CD14-positive monocyte (primary cell): ENCODE results near the gene CUTA. TPM values are rescaled to one million over a fixed set of nuclear protein-coding genes. Genes with fewer than 3 reads are reported as not detected.

Experiments used
- DNase-seq, 3 donors: peaks; one replicate each; pipeline ENCODE4 v3.0.0-alpha.2; 2011 to 2022
- H2AFZ ChIP-seq: 2 replicates; pipeline ENCODE4 v1.6.0; 2012; ENCODE audit warnings: mild to moderate bottlenecking, low read depth, low read length, inconsistent platforms; ENCODE audit not compliant: insufficient read depth, poor library complexity, severe bottlenecking
- H3K27ac ChIP-seq, 2 donors: 1 replicate in 1 of 2; 2 replicates in 1 of 2; pipeline ENCODE4 v1.5.1; 2012 to 2013; ENCODE audit warnings: low read length in 2 of 2, control low read depth in 1 of 2, inconsistent platforms in 1 of 2, low read depth in 1 of 2, mild to moderate bottlenecking in 1 of 2
- H3K27me3 ChIP-seq, 2 donors: one replicate each; pipeline versions ENCODE4 v1.6.0 to v1.6.1; 2011 to 2013; ENCODE audit warnings: low read length in 2 of 2; ENCODE audit not compliant: control insufficient read depth in 2 of 2, insufficient read depth in 2 of 2
- H3K36me3 ChIP-seq, 2 donors: replicated peaks in 1 of 2; 1 replicate in 1 of 2; 2 replicates in 1 of 2; pipeline versions ENCODE4 v1.5.1 to v1.6.1; 2012 to 2013; ENCODE audit warnings: low read length in 2 of 2, control low read depth in 1 of 2, inconsistent platforms in 1 of 2, mild to moderate bottlenecking in 1 of 2; ENCODE audit not compliant: insufficient read depth in 2 of 2, control insufficient read depth in 1 of 2
- H3K4me1 ChIP-seq, 2 donors: 1 replicate in 1 of 2; 2 replicates in 1 of 2; pipeline versions ENCODE4 v1.5.1 to v1.6.1; 2012 to 2013; ENCODE audit warnings: low read length in 2 of 2, control low read depth in 1 of 2, inconsistent platforms in 1 of 2, mild to moderate bottlenecking in 1 of 2, moderate library complexity in 1 of 2; ENCODE audit not compliant: insufficient read depth in 2 of 2, control insufficient read depth in 1 of 2
- H3K4me2 ChIP-seq: replicated peaks from 2 replicates; pipeline ENCODE3; 2012; ENCODE audit warnings: low read length, moderate library complexity, mild to moderate bottlenecking; ENCODE audit not compliant: poor library complexity, severe bottlenecking; ENCODE audit errors: extremely low read depth
- H3K4me3 ChIP-seq, 3 experiments: fragments of 200-600 bp in 1 of 3; sonication (generic) in 1 of 3; replicated peaks in 1 of 3; 1 replicate in 2 of 3; 2 replicates in 1 of 3; pipeline ENCODE4 v1.5.1; 2011 to 2013; ENCODE audit warnings: low read length in 3 of 3, mild to moderate bottlenecking in 3 of 3, control low read depth in 2 of 3, low read depth in 2 of 3, inconsistent platforms in 1 of 3, moderate library complexity in 1 of 3
- H3K79me2 ChIP-seq: 2 replicates; pipeline ENCODE4 v1.6.0; 2012; ENCODE audit warnings: mild to moderate bottlenecking, control low read depth, inconsistent platforms, low read length, moderate library complexity; ENCODE audit not compliant: insufficient read depth
- H3K9ac ChIP-seq: 2 replicates; pipeline ENCODE4 v1.6.0; 2017; ENCODE audit warnings: low read length, mild to moderate bottlenecking; ENCODE audit not compliant: insufficient read depth, poor library complexity, severe bottlenecking
- H3K9me3 ChIP-seq, 2 donors: replicated peaks in 1 of 2; 1 replicate in 1 of 2; 2 replicates in 1 of 2; pipeline versions ENCODE4 v1.5.1 to v1.6.1; 2012 to 2013; ENCODE audit warnings: low read length in 2 of 2, control low read depth in 1 of 2; ENCODE audit not compliant: control insufficient read depth in 1 of 2, insufficient read depth in 1 of 2
- H4K20me1 ChIP-seq: 2 replicates; pipeline ENCODE4 v1.6.0; 2012; ENCODE audit warnings: mild to moderate bottlenecking, low read length, control low read depth, moderate library complexity; ENCODE audit not compliant: insufficient read depth
- H3K27ac Mint-ChIP-seq, 7 donors: one replicate each; pipeline ENCODE4 v1.8.0; 2020; ENCODE audit warnings: mild to moderate bottlenecking in 7 of 7, mixed read lengths in 7 of 7, moderate library complexity in 6 of 7, inconsistent platforms in 2 of 7
- H3K27me3 Mint-ChIP-seq, 3 donors: one replicate each; pipeline ENCODE4 v1.8.0; 2021 to 2022; ENCODE audit warnings: low read depth in 3 of 3, mild to moderate bottlenecking in 3 of 3, mixed read lengths in 3 of 3, moderate library complexity in 3 of 3, inconsistent platforms in 1 of 3
- H3K36me3 Mint-ChIP-seq, 2 donors: one replicate each; pipeline ENCODE4 v1.8.0; 2020; ENCODE audit warnings: mixed read lengths in 2 of 2, inconsistent platforms in 1 of 2, mild to moderate bottlenecking in 1 of 2
- H3K4me1 Mint-ChIP-seq: one replicate; pipeline ENCODE4 v1.8.0; 2020; ENCODE audit warnings: mild to moderate bottlenecking, mixed read lengths
- H3K4me3 Mint-ChIP-seq, 2 donors: one replicate each; pipeline ENCODE4 v1.8.0; 2020; ENCODE audit warnings: mild to moderate bottlenecking in 2 of 2, mixed read lengths in 2 of 2, moderate library complexity in 1 of 2
- H3K9me3 Mint-ChIP-seq, 7 donors: one replicate each; pipeline ENCODE4 v1.8.0; 2020 to 2022; ENCODE audit warnings: mixed read lengths in 7 of 7, mild to moderate bottlenecking in 6 of 7, moderate library complexity in 6 of 7, inconsistent platforms in 2 of 7
- CTCF ChIP-seq: fragments of 200-600 bp; IDR thresholded peaks from one replicate; pipeline ENCODE4 v1.8.0; 2022; ENCODE audit warnings: antibody characterized with exemption, mild to moderate bottlenecking
- WGBS: methylation state at CpG from one replicate; pipeline ENCODE4 v1.1.5; 2013; ENCODE audit warnings: missing lambda C conversion rate; ENCODE audit not compliant: insufficient coverage; 5-methylcytosine and 5-hydroxymethylcytosine counted together
- intact Hi-C, 2 donors: fragments of 100-400 bp; cut with micrococcal nuclease; formaldehyde crosslinking; loops; one replicate each; pipeline versions ENCODE4 v1.15.0 to v1.15.1; 2023
- polyA plus RNA-seq, 3 donors: library from polyadenylated mRNA; depleted of rRNA in 1 of 3; unstranded in 2 of 3; stranded (reverse) in 1 of 3; fragments of 300-500 nt in 2 of 3; fragments of >200 nt in 1 of 3; fragmentation: Illumina TruSeq in 2 of 3; gene quantifications; 1 replicate in 2 of 3; 2 replicates in 1 of 3; pipeline ENCODE4 v1.2.3, GENCODE V29; 2012 to 2021

The CUTA gene
- polyA plus RNA-seq, 3 donors, result 137 to 160 (median 153) TPM

- DNase-seq, result no peak
Measured at GRCh38 chr6:33410711-33411631, 6.9 kb downstream of the CUTA start, which contains the start of gene PHF1. PHF1 (plus strand) TSS chr6:33411014; CDS start chr6:33412264, 1,250 bp downstream.

More at GRCh38 chr6:33410711-33411631, 6.9 kb downstream of the CUTA start, which contains the start of gene PHF1:
- peaks cover 43 to 49% of the 10 kb centered on the region in 2 donors for H3K36me3 Mint-ChIP-seq
- Histone ChIP-seq H3K27ac (peak within 1 kb of the TSS; percentile 81 to 89), H3K9ac (peak within 1 kb of the TSS; percentile 84), H3K4me3 (peak within 1 kb of the TSS; percentile 68 to 94 (median 69)), H4K20me1 (peaks cover 4% of the 10 kb centered on the region), H3K79me2 (peaks cover 9% of the 10 kb centered on the region), H3K4me1 (peaks cover 12 to 37% of the 10 kb centered on the region in 2 donors), H2AFZ (peak within 1 kb of the TSS; percentile 85), H3K36me3 (peaks cover 8 to 53% of the 10 kb centered on the region in 2 donors), H3K4me2 (peak within 1 kb of the TSS; percentile 92), H3K9me3 (no peaks in the 10 kb centered on the region), H3K27me3 (no peaks in the 10 kb centered on the region)
- intact Hi-C loops, result loop anchor here in 1 of 2 donors (1.0 to 10.0 kb wide), 3 partner anchors 20 to 206 kb away; partner anchors contain the start of genes HSD17B8, KIFC1, RING1 and RXRB
- peak; percentile 9 for TF ChIP-seq CTCF
- H3K27me3 Mint-ChIP-seq, result peaks cover 0 to 2% (median 0%) of the 10 kb centered on the region in 3 donors
- WGBS, result under 1% methylated on average over 42 of the region's 67 CpGs
- H3K4me1 Mint-ChIP-seq, result peaks cover 28% of the 10 kb centered on the region
- peak within 1 kb of the TSS; percentile 82 to 95 for H3K4me3 Mint-ChIP-seq
- H3K9me3 Mint-ChIP-seq, result no peaks in the 10 kb centered on the region
- peak within 1 kb of the TSS; percentile 94 to 97 (median 95) for H3K27ac Mint-ChIP-seq
